Measurements from ENCODE around the gene DMD.

DMD gene

GRCh38 chrX:31705816-31706215, 1505.5 kb downstream of the DMD start:
- Mint-ChIP-seq H3K4me3 (no peak overlapping the region), H3K4me1 (no peaks in the 10 kb centered on the region), H3K27ac (no peak overlapping the region), H3K27me3 (no peaks in the 10 kb centered on the region), H3K36me3 (no peaks in the 10 kb centered on the region), H3K9me3 (peaks cover 0 to 2% of the 10 kb centered on the region in 2 donors)
- DNase-seq (no peak), ATAC-seq (replicated peaks) (no peak)

- Mint-ChIP-seq H3K4me1 (no peaks in the 10 kb centered on the region), H3K36me3 (no peaks in the 10 kb centered on the region), H3K27ac (no peak overlapping the region), H3K9me3 (peaks cover 0 to 2% of the 10 kb centered on the region in 2 donors), H3K4me3 (no peak overlapping the region), H3K27me3 (no peaks in the 10 kb centered on the region)
- ATAC-seq (replicated peaks) = no peak
- DNase-seq = no peak
These were observed 1506.4 kb downstream of the DMD start for GRCh38 chrX:31704938-31705337.

GRCh38 chrX:31702222-31702621, 1509.1 kb downstream of the DMD start:
- H3K4me1 Mint-ChIP-seq = no peaks in the 10 kb centered on the region
- ATAC-seq (replicated peaks) = no peak
- no peak overlapping the region for H3K4me3 Mint-ChIP-seq
- no peak for DNase-seq
- H3K9me3 Mint-ChIP-seq = peaks cover 0 to 2% of the 10 kb centered on the region in 2 donors
- H3K27me3 Mint-ChIP-seq = no peaks in the 10 kb centered on the region
- no peak overlapping the region for H3K27ac Mint-ChIP-seq
- no peaks in the 10 kb centered on the region for H3K36me3 Mint-ChIP-seq

- H3K4me3 Mint-ChIP-seq = no peak overlapping the region
- ATAC-seq (replicated peaks) (no peak), DNase-seq (no peak)
- H3K4me1 Mint-ChIP-seq = no peaks in the 10 kb centered on the region
- peaks cover 0 to 4% of the 10 kb centered on the region in 2 donors for H3K9me3 Mint-ChIP-seq
- no peaks in the 10 kb centered on the region for H3K27me3 Mint-ChIP-seq
- no peaks in the 10 kb centered on the region for H3K36me3 Mint-ChIP-seq
- H3K27ac Mint-ChIP-seq = no peak overlapping the region
These were observed 1513.9 kb downstream of the DMD start for GRCh38 chrX:31697294-31697916.

- H3K27ac Mint-ChIP-seq = no peak overlapping the region
- H3K4me1 Mint-ChIP-seq = no peaks in the 10 kb centered on the region
- H3K36me3 Mint-ChIP-seq = no peaks in the 10 kb centered on the region
- DNase-seq = no peak
- H3K27me3 Mint-ChIP-seq = no peaks in the 10 kb centered on the region
- H3K9me3 Mint-ChIP-seq = no peaks in the 10 kb centered on the region
- no peak for ATAC-seq (replicated peaks)
- no peak overlapping the region for H3K4me3 Mint-ChIP-seq
These were observed 1531.5 kb downstream of the DMD start for GRCh38 chrX:31679861-31680260.

GRCh38 chrX:31670245-31670644, 1541.1 kb downstream of the DMD start:
- H3K4me1 Mint-ChIP-seq = no peaks in the 10 kb centered on the region
- no peaks in the 10 kb centered on the region for H3K36me3 Mint-ChIP-seq
- H3K4me3 Mint-ChIP-seq = no peak overlapping the region
- no peaks in the 10 kb centered on the region for H3K27me3 Mint-ChIP-seq
- DNase-seq (no peak), ATAC-seq (replicated peaks) (no peak)
- no peak overlapping the region for H3K27ac Mint-ChIP-seq
- H3K9me3 Mint-ChIP-seq = peaks cover 0 to 4% of the 10 kb centered on the region in 2 donors

- Mint-ChIP-seq H3K4me1 (no peaks in the 10 kb centered on the region), H3K9me3 (no peaks in the 10 kb centered on the region), H3K36me3 (no peaks in the 10 kb centered on the region), H3K4me3 (no peak overlapping the region), H3K27ac (no peak overlapping the region), H3K27me3 (peaks cover 0 to 4% of the 10 kb centered on the region in 2 donors)
- ATAC-seq (replicated peaks) (no peak), DNase-seq (no peak)
These were observed 1545.9 kb downstream of the DMD start for GRCh38 chrX:31665454-31665853.

- Mint-ChIP-seq H3K4me1 (no peaks in the 10 kb centered on the region), H3K27ac (no peak overlapping the region), H3K4me3 (no peak overlapping the region), H3K36me3 (no peaks in the 10 kb centered on the region), H3K9me3 (no peaks in the 10 kb centered on the region), H3K27me3 (peaks cover 0 to 4% of the 10 kb centered on the region in 2 donors)
- ATAC-seq (replicated peaks) = no peak
- DNase-seq = no peak
These were observed 1548.2 kb downstream of the DMD start for GRCh38 chrX:31663172-31663571.

- no peak overlapping the region for H3K4me3 Mint-ChIP-seq
- DNase-seq = no peak
- peaks cover 0 to 4% of the 10 kb centered on the region in 2 donors for H3K27me3 Mint-ChIP-seq
These were observed 1550.0 kb downstream of the DMD start for GRCh38 chrX:31661280-31661810.

GRCh38 chrX:31658360-31658759, 1553.0 kb downstream of the DMD start:
- H3K9me3 Mint-ChIP-seq = no peaks in the 10 kb centered on the region
- no peak overlapping the region for H3K27ac Mint-ChIP-seq
- ATAC-seq (replicated peaks) (no peak), DNase-seq (no peak)
- no peaks in the 10 kb centered on the region for H3K36me3 Mint-ChIP-seq
- no peak overlapping the region for H3K4me3 Mint-ChIP-seq
- H3K27me3 Mint-ChIP-seq = no peaks in the 10 kb centered on the region
- H3K4me1 Mint-ChIP-seq = no peaks in the 10 kb centered on the region

More at GRCh38 chrX:31661280-31661810, 1550.0 kb downstream of the DMD start:
- Mint-ChIP-seq H3K9me3 (no peaks in the 10 kb centered on the region), H3K27ac (no peak overlapping the region), H3K36me3 (no peaks in the 10 kb centered on the region), H3K4me1 (no peaks in the 10 kb centered on the region)
- no peak for ATAC-seq (replicated peaks)

GRCh38 chrX:31656013-31656412, 1555.3 kb downstream of the DMD start:
- Mint-ChIP-seq H3K4me1 (peaks cover 1 to 6% of the 10 kb centered on the region in 2 donors), H3K36me3 (no peaks in the 10 kb centered on the region), H3K27ac (no peak overlapping the region), H3K27me3 (no peaks in the 10 kb centered on the region), H3K9me3 (no peaks in the 10 kb centered on the region), H3K4me3 (no peak overlapping the region)
- ATAC-seq (replicated peaks) (peak; percentile 31 to 57), DNase-seq (no peak)

GRCh38 chrX:31653422-31653821, 1557.9 kb downstream of the DMD start:
- no peaks in the 10 kb centered on the region for H3K9me3 Mint-ChIP-seq
- no peak overlapping the region for H3K4me3 Mint-ChIP-seq
- H3K27me3 Mint-ChIP-seq = no peaks in the 10 kb centered on the region
- no peaks in the 10 kb centered on the region for H3K36me3 Mint-ChIP-seq
- H3K27ac Mint-ChIP-seq = no peak overlapping the region
- DNase-seq (no peak), ATAC-seq (replicated peaks) (peak in 1 of 2 donors; percentile 64)
- peaks cover 1 to 6% of the 10 kb centered on the region in 2 donors for H3K4me1 Mint-ChIP-seq

- Mint-ChIP-seq H3K27me3 (no peaks in the 10 kb centered on the region), H3K4me1 (peaks cover 1 to 6% of the 10 kb centered on the region in 2 donors), H3K27ac (no peak overlapping the region), H3K36me3 (no peaks in the 10 kb centered on the region), H3K4me3 (no peak overlapping the region), H3K9me3 (no peaks in the 10 kb centered on the region)
- ATAC-seq (replicated peaks) = peak; percentile 59 to 68
- DNase-seq = no peak
These were observed 1558.7 kb downstream of the DMD start for GRCh38 chrX:31652650-31653049.

GRCh38 chrX:31649201-31649600, 1562.1 kb downstream of the DMD start:
- no peak for DNase-seq
- Mint-ChIP-seq H3K9me3 (no peaks in the 10 kb centered on the region), H3K27me3 (peaks cover 0 to 6% of the 10 kb centered on the region in 2 donors), H3K36me3 (no peaks in the 10 kb centered on the region), H3K4me1 (peaks cover 1 to 6% of the 10 kb centered on the region in 2 donors), H3K4me3 (no peak overlapping the region), H3K27ac (no peak overlapping the region)
- no peak for ATAC-seq (replicated peaks)

- H3K27ac Mint-ChIP-seq = no peak overlapping the region
- DNase-seq = no peak
- no peaks in the 10 kb centered on the region for H3K27me3 Mint-ChIP-seq
- no peak for ATAC-seq (replicated peaks)
- H3K36me3 Mint-ChIP-seq = no peaks in the 10 kb centered on the region
- H3K4me1 Mint-ChIP-seq = no peaks in the 10 kb centered on the region
- H3K9me3 Mint-ChIP-seq = no peaks in the 10 kb centered on the region
- no peak overlapping the region for H3K4me3 Mint-ChIP-seq
These were observed 1578.0 kb downstream of the DMD start for GRCh38 chrX:31633349-31633748.

All from stimulated activated naive B cell treated with anti-CD40 and anti-IgM and Interleukin-4, amounts not matched to agents 10 μg/mL and 1 μg/mL and 100 μg/mL, for 72 hours (primary cell).